GM23338 (cell line): ENCODE data around the gene ROGDI. TPM values are rescaled to one million over a fixed set of nuclear protein-coding genes. Genes with fewer than 3 reads are reported as not detected.

Experiments
- ATAC-seq: fragments of 200-7000 bp; cut with Tn5 transposase; 3 replicates; pipeline ENCODE4 v1.9.1; 2020
- DNase-seq: peaks from one replicate; pipeline ENCODE4 v3.0.0-alpha.2; 2015; ENCODE audit warnings: low spot score
- H2AFZ ChIP-seq: fragments of 200-600 bp; sonication (generic); 2 replicates; pipeline ENCODE4 v1.8.0; 2016; ENCODE audit warnings: antibody characterized with exemption, mild to moderate bottlenecking, moderate library complexity
- H3F3A ChIP-seq: fragments of 200-600 bp; sonication (generic); replicated peaks from 2 replicates; pipeline ENCODE4 v1.8.0; 2017; ENCODE audit warnings: antibody characterized with exemption, mixed run types, low read depth
- H3K27ac ChIP-seq: fragments of 200-600 bp; sonication (generic); 2 replicates; pipeline ENCODE4 v1.6.1; 2016; ENCODE audit warnings: low read depth
- H3K27me3 ChIP-seq: fragments of 200-600 bp; sonication (generic); 2 replicates; pipeline ENCODE4 v1.8.0; 2016; ENCODE audit warnings: mild to moderate bottlenecking, mixed run types, moderate library complexity; ENCODE audit not compliant: insufficient read depth
- H3K36me3 ChIP-seq: fragments of 200-600 bp; sonication (generic); 2 replicates; pipeline ENCODE4 v1.8.0; 2016; ENCODE audit warnings: mild to moderate bottlenecking; ENCODE audit not compliant: insufficient read depth
- H3K4me1 ChIP-seq: fragments of 200-600 bp; sonication (generic); 2 replicates; pipeline ENCODE4 v1.8.0; 2016; ENCODE audit warnings: mild to moderate bottlenecking, moderate library complexity; ENCODE audit not compliant: insufficient read depth
- H3K4me2 ChIP-seq: fragments of 200-600 bp; sonication (generic); 2 replicates; pipeline ENCODE4 v1.7.1; 2017; ENCODE audit warnings: mixed run types
- H3K4me3 ChIP-seq: fragments of 200-600 bp; sonication (generic); 2 replicates; pipeline ENCODE4 v1.6.1; 2016; ENCODE audit warnings: mixed run types
- H3K79me2 ChIP-seq: fragments of 200-600 bp; sonication (generic); replicated peaks from 2 replicates; pipeline ENCODE4 v1.8.0; 2017; ENCODE audit warnings: mild to moderate bottlenecking; ENCODE audit not compliant: insufficient read depth
- H3K9me2 ChIP-seq: fragments of 200-600 bp; sonication (generic); 2 replicates; pipeline ENCODE4 v1.8.0; 2017; ENCODE audit not compliant: insufficient read depth
- H4K20me1 ChIP-seq: fragments of 200-600 bp; sonication (generic); replicated peaks from 2 replicates; pipeline ENCODE4 v1.8.0; 2017; ENCODE audit warnings: mild to moderate bottlenecking; ENCODE audit not compliant: insufficient read depth
- H3K27ac Mint-ChIP-seq: 2 replicates; pipeline ENCODE4 v1.8.0; 2020; ENCODE audit warnings: inconsistent platforms, mild to moderate bottlenecking, moderate library complexity, mixed read lengths
- H3K27me3 Mint-ChIP-seq: 3 replicates; pipeline ENCODE4 v1.8.0; 2022; ENCODE audit warnings: low read depth, mild to moderate bottlenecking, moderate library complexity, mixed read lengths, inconsistent platforms; ENCODE audit not compliant: insufficient read depth, poor library complexity
- H3K36me3 Mint-ChIP-seq: 3 replicates; pipeline ENCODE4 v1.8.0; 2021; ENCODE audit warnings: low read depth, mild to moderate bottlenecking, inconsistent platforms, moderate library complexity, mixed read lengths
- H3K4me1 Mint-ChIP-seq: 3 replicates; pipeline ENCODE4 v1.8.0; 2020; ENCODE audit warnings: mild to moderate bottlenecking, inconsistent platforms, mixed read lengths
- H3K4me3 Mint-ChIP-seq: 3 replicates; pipeline ENCODE4 v1.8.0; 2021; ENCODE audit warnings: moderate library complexity, mild to moderate bottlenecking, inconsistent platforms, mixed read lengths
- H3K9me3 Mint-ChIP-seq: 3 replicates; pipeline ENCODE4 v1.8.0; 2020; ENCODE audit warnings: moderate library complexity, mild to moderate bottlenecking, inconsistent platforms, mixed read lengths
- CREB1 ChIP-seq: fragments of 250-450 bp; sonication (Bioruptor Pico); IDR thresholded peaks from 2 replicates; pipeline ENCODE4 v1.5.0; 2020; ENCODE audit warnings: low read depth, mild to moderate bottlenecking, moderate library complexity
- CTCF ChIP-seq, 2 experiments: fragments of 200-600 bp in 1 of 2; sonication (generic) in 1 of 2; conservative IDR thresholded peaks; 2 replicates each; pipeline versions ENCODE4 v1.5.1 to v1.6.1; 2016 to 2017; ENCODE audit warnings: antibody characterized with exemption in 2 of 2, low read depth in 2 of 2, mild to moderate bottlenecking in 2 of 2, moderate library complexity in 1 of 2
- ETS1 ChIP-seq: IDR thresholded peaks from 2 replicates; pipeline ENCODE4 v1.6.1; 2016; ENCODE audit warnings: antibody characterized with exemption
- EZH2 ChIP-seq: fragments of 200-600 bp; sonication (generic); IDR thresholded peaks from one replicate; pipeline ENCODE4 v1.8.0; 2017; ENCODE audit warnings: antibody characterized with exemption, mild to moderate bottlenecking, low read depth; ENCODE audit not compliant: unreplicated experiment
- JUNB ChIP-seq: IDR thresholded peaks from one replicate; pipeline ENCODE4 v1.6.1; 2016; ENCODE audit warnings: antibody characterized with exemption; ENCODE audit not compliant: unreplicated experiment
- NANOG ChIP-seq: IDR thresholded peaks from 2 replicates; pipeline ENCODE4 v1.6.1; 2016; ENCODE audit warnings: antibody characterized with exemption, borderline replicate concordance
- POLR2AphosphoS5 ChIP-seq: IDR thresholded peaks from 2 replicates; pipeline ENCODE4 v1.6.1; 2016; ENCODE audit warnings: antibody characterized with exemption, low read depth
- REST ChIP-seq: IDR thresholded peaks from one replicate; pipeline ENCODE4 v1.6.1; 2018; ENCODE audit warnings: antibody characterized with exemption; ENCODE audit not compliant: unreplicated experiment
- STAT1 ChIP-seq: IDR thresholded peaks from one replicate; pipeline ENCODE4 v1.6.1; 2016; ENCODE audit warnings: antibody characterized with exemption; ENCODE audit not compliant: unreplicated experiment
- ZNF114 ChIP-seq: fragments of 250-450 bp; sonication (Bioruptor Pico); IDR thresholded peaks from 2 replicates; pipeline ENCODE4 v1.5.0; 2020; ENCODE audit warnings: mild to moderate bottlenecking, moderate library complexity
- ZNF331 ChIP-seq: fragments of 250-450 bp; sonication (Bioruptor Pico); IDR thresholded peaks from 2 replicates; pipeline ENCODE4 v1.5.0; 2020; ENCODE audit warnings: low read depth, mild to moderate bottlenecking, moderate library complexity
- ZNF462 ChIP-seq: fragments of 250-450 bp; sonication (Bioruptor Pico); IDR thresholded peaks from 2 replicates; pipeline ENCODE4 v1.5.0; 2020; ENCODE audit warnings: mild to moderate bottlenecking, moderate library complexity
- polyA plus RNA-seq: library from polyadenylated mRNA; unstranded; fragments of >200 nt; fragmentation: Nextera tagmentation; extraction: Ambion mirVana; gene quantifications from 2 replicates; pipeline ENCODE4 v1.2.1, GENCODE V29; 2016
- total RNA-seq: library from RNA; depleted of rRNA; stranded (reverse); fragments of >200 nt; shearing (Covaris generic); gene quantifications from 2 replicates; pipeline ENCODE4 v1.2.3, GENCODE V29; 2014

Gene ROGDI
- total and polyA plus RNA-seq, 2 experiments from 2014 or later, result 30.3 to 38.8 TPM

- no peak for TF ChIP-seq STAT1
- no peak for TF ChIP-seq REST
- TF ChIP-seq JUNB, result no peak
- TF ChIP-seq EZH2, result no peak
Measured at GRCh38 chr16:4814046-4814445, 11.6 kb upstream of the ROGDI start (continued).

- Histone ChIP-seq H4K20me1 (no peaks in the 10 kb centered on the region), H3K4me2 (no peak overlapping the region), H3K79me2 (0 out of 2 replicates have a peak, but pooled peaks cover 3% of the 10 kb centered on the region), H3K36me3 (peaks cover 34% of the 10 kb centered on the region), H2AFZ (no peak overlapping the region), H3K27ac (no peak overlapping the region), H3K9me2 (no peaks in the 10 kb centered on the region), H3K4me1 (no peaks in the 10 kb centered on the region), H3K27me3 (no peaks in the 10 kb centered on the region), H3F3A (0 out of 2 replicates have a peak, but pooled peaks cover 12% of the 10 kb centered on the region), H3K4me3 (no peak overlapping the region)
- DNase-seq, result no peak
- Mint-ChIP-seq H3K9me3 (no peaks in the 10 kb centered on the region), H3K4me1 (no peaks in the 10 kb centered on the region), H3K4me3 (no peak overlapping the region), H3K27ac (no peak overlapping the region), H3K36me3 (peaks cover 81% of the 10 kb centered on the region), H3K27me3 (peaks cover 7% of the 10 kb centered on the region)
- no peak for ATAC-seq
- TF ChIP-seq STAT1, result no peak
- no peak for TF ChIP-seq ZNF462
- no peak for TF ChIP-seq CREB1 (CRISPR knock-in tag)
- TF ChIP-seq CTCF (conservative IDR thresholded peaks at IDR 0.05; ENCODE audit: low read depth in 2 of 2), result no peak
- TF ChIP-seq JUNB, result no peak
- no peak for TF ChIP-seq NANOG
- no peak for TF ChIP-seq ZNF114 (CRISPR knock-in tag)
- no peak for TF ChIP-seq EZH2
- TF ChIP-seq ZNF331 (CRISPR knock-in tag), result no peak
- no peak for TF ChIP-seq POLR2AphosphoS5
- TF ChIP-seq ETS1, result no peak
Measured at GRCh38 chr16:4813251-4814003, 11.0 kb upstream of the ROGDI start.
